Upper lobe of right lung (tissue), 1 donor: ENCODE data around the gene ALDH3A2. TPM values are rescaled to one million over a fixed set of nuclear protein-coding genes. Genes with fewer than 3 reads are reported as not detected.
A peak's percentile ranks its signal among the peaks of the same experiment; 100 is the strongest.

Source experiments
- ATAC-seq: fragments of 200-7000 bp; cut with Tn5 transposase; one replicate; pipeline ENCODE4 v1.9.1; 2020; ENCODE audit warnings: mild to moderate bottlenecking, moderate library complexity
- DNase-seq: peaks from one replicate; pipeline ENCODE4 v3.0.0-alpha.2; 2020
- H3K27ac ChIP-seq: fragments of 200-600 bp; one replicate; pipeline ENCODE4 v1.8.0; 2022
- H3K27me3 ChIP-seq: fragments of 200-600 bp; one replicate; pipeline ENCODE4 v1.8.0; 2022; ENCODE audit warnings: mild to moderate bottlenecking
- H3K36me3 ChIP-seq: fragments of 200-600 bp; one replicate; pipeline ENCODE4 v1.8.0; 2022
- H3K4me1 ChIP-seq: fragments of 200-600 bp; one replicate; pipeline ENCODE4 v1.8.0; 2022
- H3K4me3 ChIP-seq: fragments of 200-600 bp; one replicate; pipeline ENCODE4 v1.8.0; 2022; ENCODE audit warnings: mild to moderate bottlenecking
- H3K9me3 ChIP-seq: fragments of 200-600 bp; one replicate; pipeline ENCODE4 v1.8.0; 2022
- CTCF ChIP-seq: fragments of 200-600 bp; IDR thresholded peaks from one replicate; pipeline ENCODE4 v1.8.0; 2022; ENCODE audit warnings: antibody characterized with exemption
- intact Hi-C: fragments of 100-400 bp; cut with DNase I; formaldehyde crosslinking; loops from one replicate; pipeline ENCODE4 v1.11.0; 2022
- long read RNA-seq: library from polyadenylated mRNA; unstranded; transcript quantifications from one replicate; pipeline ENCODE4 v2.0.0, GENCODE V29; 2021
- total RNA-seq: library from RNA; stranded (reverse); fragmentation: NEBNext Ultra II Directional; extraction: Animal tissue kit (Norgen Biotek cat#: 25700); gene quantifications from one replicate; pipeline ENCODE4 v1.2.1, GENCODE V29; 2021
- donor health status: DM: no; HTN: yes; CAD: no; lungs with severe emphysema.

The ALDH3A2 gene
- 134 TPM for total RNA-seq
- long read RNA-seq, transcript ALDH3A2-202 (11 exons, 3,828 nt) = minor isoform, 23 of 259 reads
- long read RNA-seq, transcript ALDH3A2-201 (10 exons, 3,928 nt) = major isoform, 177 of 259 reads
- long read RNA-seq, transcript ALDH3A2-203 (11 exons, 3,640 nt) = minor isoform, 9 of 259 reads
- long read RNA-seq, partial matches to known transcripts = 15 of 259 reads
- long read RNA-seq, other reads (novel, unspliced or antisense) = 27 of 259 reads

GRCh38 chr17:19648475-19649273 lies at the start of gene ALDH3A2:
Gene ALDH3A2 (plus strand): TSS chr17:19648751. CDS start chr17:19648972, 221 bp downstream.
- intact Hi-C loops = no loop called here
- H3K27ac ChIP-seq = peak within 1 kb of the TSS; percentile 93
- H3K36me3 ChIP-seq = peaks cover 13% of the 10 kb centered on the region
- peak; percentile 98 for ATAC-seq
- peak within 1 kb of the TSS; percentile 74 for H3K4me3 ChIP-seq
- peaks cover 33% of the 10 kb centered on the region for H3K4me1 ChIP-seq
- no peaks in the 10 kb centered on the region for H3K27me3 ChIP-seq
- peak; percentile 100 for DNase-seq
- TF ChIP-seq CTCF = peak; percentile 26
- H3K9me3 ChIP-seq = no peaks in the 10 kb centered on the region

DNA sequence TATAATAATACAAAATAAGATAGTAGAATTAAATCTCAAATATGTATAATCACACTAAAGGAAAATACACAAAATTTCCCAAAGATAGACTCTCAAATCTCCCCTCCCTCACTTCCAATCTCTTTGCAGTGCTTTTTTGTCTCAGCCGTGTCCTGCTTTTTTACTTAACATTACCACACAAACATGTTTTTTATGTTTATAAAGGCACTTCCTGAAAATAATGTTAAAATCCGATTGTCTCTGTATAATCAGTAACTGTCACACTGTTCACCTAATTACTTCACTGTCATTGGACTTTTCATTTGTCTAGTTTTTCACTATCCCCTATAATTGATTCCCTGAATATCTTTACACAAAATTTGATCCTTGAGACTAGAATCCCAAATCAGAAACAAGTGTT lies 38.2 kb upstream of the ALDH3A2 start:
- Histone ChIP-seq H3K4me1 (no peaks in the 10 kb centered on the region), H3K4me3 (no peak overlapping the region), H3K36me3 (no peaks in the 10 kb centered on the region), H3K9me3 (no peaks in the 10 kb centered on the region), H3K27me3 (no peaks in the 10 kb centered on the region), H3K27ac (no peak overlapping the region)
- intact Hi-C loops = no loop called here
- TF ChIP-seq CTCF = no peak
- DNase-seq (no peak), ATAC-seq (no peak)

DNA sequence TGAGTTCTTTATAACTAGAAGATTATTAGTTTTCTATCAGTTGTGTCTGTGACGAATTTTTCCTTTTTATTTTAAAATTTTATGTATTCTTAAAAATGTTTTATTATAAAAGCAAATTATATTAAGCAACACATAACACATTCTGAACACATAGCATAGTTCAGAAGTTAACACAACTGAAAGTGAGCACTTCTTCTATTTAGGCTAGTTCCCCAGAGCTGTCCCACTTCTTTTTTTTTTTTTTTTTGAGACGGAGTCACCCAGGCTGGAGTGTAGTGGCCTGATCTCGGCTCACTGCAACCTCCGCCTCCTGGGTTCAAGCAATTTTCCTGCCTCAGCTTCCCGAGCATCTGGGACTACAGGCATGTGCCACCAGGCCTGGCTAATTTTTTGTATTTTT lies 37.7 kb upstream of the ALDH3A2 start:
- no peak overlapping the region for H3K4me3 ChIP-seq
- no peaks in the 10 kb centered on the region for H3K36me3 ChIP-seq
- no peak for DNase-seq
- ATAC-seq = peak; percentile 80
- TF ChIP-seq CTCF = no peak
- no peaks in the 10 kb centered on the region for H3K9me3 ChIP-seq
- no peaks in the 10 kb centered on the region for H3K27me3 ChIP-seq
- no peaks in the 10 kb centered on the region for H3K4me1 ChIP-seq
- intact Hi-C loops = no loop called here
- no peak overlapping the region for H3K27ac ChIP-seq

GRCh38 chr17:19613979-19614378 lies 34.6 kb upstream of the ALDH3A2 start:
- H3K27ac ChIP-seq = no peak overlapping the region
- DNase-seq (no peak), ATAC-seq (no peak)
- no peak for TF ChIP-seq CTCF
- no peaks in the 10 kb centered on the region for H3K36me3 ChIP-seq
- intact Hi-C loops = no loop called here
- H3K27me3 ChIP-seq = no peaks in the 10 kb centered on the region
- H3K9me3 ChIP-seq = peaks cover 14% of the 10 kb centered on the region
- no peaks in the 10 kb centered on the region for H3K4me1 ChIP-seq
- no peak overlapping the region for H3K4me3 ChIP-seq

- no peaks in the 10 kb centered on the region for H3K4me1 ChIP-seq
- no peak overlapping the region for H3K4me3 ChIP-seq
- ATAC-seq (no peak), DNase-seq (no peak)
- H3K36me3 ChIP-seq = no peaks in the 10 kb centered on the region
- no peak for TF ChIP-seq CTCF
- no peaks in the 10 kb centered on the region for H3K27me3 ChIP-seq
- intact Hi-C loops = no loop called here
- H3K27ac ChIP-seq = no peak overlapping the region
- H3K9me3 ChIP-seq = peaks cover 23% of the 10 kb centered on the region
Measured at GRCh38 chr17:19614900-19615299, 33.7 kb upstream of the ALDH3A2 start.
